IPS-15b (cell line): ENCODE measurements around the gene HEXB.
"Not testable (repeated sequence)": the region's sequence is repeated elsewhere in the genome, so short reads cannot be mapped to it uniquely, and the experiment has no call there.

ENCODE experiments used
- H3K27me3 ChIP-seq: one replicate; pipeline ENCODE4 v1.6.1; 2013; ENCODE audit warnings: low read length; ENCODE audit not compliant: control insufficient read depth, insufficient read depth
- H3K36me3 ChIP-seq: one replicate; pipeline ENCODE4 v1.6.1; 2013; ENCODE audit warnings: low read length; ENCODE audit not compliant: control insufficient read depth, insufficient read depth
- H3K4me1 ChIP-seq: one replicate; pipeline ENCODE4 v1.6.1; 2013; ENCODE audit warnings: mild to moderate bottlenecking, low read length; ENCODE audit not compliant: control insufficient read depth, insufficient read depth
- H3K4me3 ChIP-seq: one replicate; pipeline ENCODE4 v1.5.1; 2013; ENCODE audit warnings: low read depth, low read length
- H3K9ac ChIP-seq: one replicate; pipeline ENCODE4 v1.6.1; 2013; ENCODE audit warnings: low read depth, mild to moderate bottlenecking, low read length
- H3K9me3 ChIP-seq: one replicate; pipeline ENCODE4 v1.6.1; 2013; ENCODE audit warnings: mild to moderate bottlenecking, low read length; ENCODE audit not compliant: control insufficient read depth, insufficient read depth

The HEXB gene

DNA sequence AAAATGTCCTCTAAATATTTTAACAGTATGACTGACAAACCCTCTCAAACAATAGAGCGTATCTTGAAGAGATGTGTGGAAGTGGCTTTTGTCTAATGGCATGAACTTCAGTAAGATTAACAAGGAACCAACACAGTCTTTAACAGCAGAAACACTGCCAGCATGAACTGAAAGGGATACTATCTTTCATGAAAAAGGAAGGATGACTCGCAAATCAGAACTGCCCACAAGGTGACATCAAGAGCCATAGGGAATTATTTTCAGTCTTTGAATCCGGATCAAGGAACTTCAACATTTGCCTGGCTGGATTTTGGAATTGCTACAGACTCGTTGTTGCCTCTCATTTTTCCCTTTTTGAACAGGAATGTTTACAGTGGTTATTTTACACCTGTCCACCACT, 5.1 kb upstream of the HEXB start:
- no peaks in the 10 kb centered on the region for H3K4me1 ChIP-seq
- no peaks in the 10 kb centered on the region for H3K36me3 ChIP-seq
- no peaks in the 10 kb centered on the region for H3K9me3 ChIP-seq
- H3K4me3 ChIP-seq: no peak overlapping the region
- no peak overlapping the region for H3K9ac ChIP-seq
- no peaks in the 10 kb centered on the region for H3K27me3 ChIP-seq

DNA sequence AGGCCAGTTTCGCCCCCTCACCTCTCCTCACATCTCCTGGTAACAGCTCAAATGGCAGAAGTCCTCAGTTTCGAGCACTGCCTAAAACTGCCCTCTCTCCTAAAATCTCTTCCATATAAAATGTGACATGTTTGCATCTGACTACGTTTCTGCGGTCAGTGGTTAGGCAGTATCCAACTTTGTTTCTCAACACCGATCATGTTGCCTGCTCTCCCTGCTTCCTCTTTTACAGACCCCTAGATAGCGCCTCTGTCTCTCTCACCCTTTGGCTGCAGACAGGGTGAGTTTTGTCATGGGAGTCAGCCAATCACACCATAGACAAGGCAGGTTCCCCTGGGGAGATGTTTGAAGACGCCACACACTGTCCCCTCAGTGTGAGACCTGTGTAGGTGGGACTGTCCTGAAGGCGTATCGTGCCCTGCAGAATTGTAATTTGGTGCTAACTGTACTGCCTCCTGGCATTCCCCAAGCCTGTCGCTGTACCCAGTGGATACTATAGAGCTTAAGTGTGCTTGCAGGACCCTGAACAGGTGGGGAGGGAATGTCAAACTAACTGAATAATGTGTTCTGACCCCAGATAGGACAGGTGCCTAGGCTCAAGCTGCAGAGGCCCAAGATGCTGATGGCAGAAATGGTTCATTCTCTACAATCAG, 1.1 kb downstream of the HEXB start:
- Histone ChIP-seq H3K4me1 (peaks cover 5% of the 10 kb centered on the region), H3K9ac (peak overlapping the region; percentile 57), H3K27me3 (no peaks in the 10 kb centered on the region), H3K9me3 (no peaks in the 10 kb centered on the region), H3K4me3 (peak overlapping the region; percentile 88), H3K36me3 (no peaks in the 10 kb centered on the region)

GRCh38 chr5:74686962-74687751, 2.1 kb downstream of the HEXB start:
- Histone ChIP-seq H3K36me3 (no peaks in the 10 kb centered on the region), H3K4me3 (no peak overlapping the region), H3K4me1 (peaks cover 5% of the 10 kb centered on the region), H3K27me3 (no peaks in the 10 kb centered on the region), H3K9ac (no peak overlapping the region), H3K9me3 (no peaks in the 10 kb centered on the region)

DNA sequence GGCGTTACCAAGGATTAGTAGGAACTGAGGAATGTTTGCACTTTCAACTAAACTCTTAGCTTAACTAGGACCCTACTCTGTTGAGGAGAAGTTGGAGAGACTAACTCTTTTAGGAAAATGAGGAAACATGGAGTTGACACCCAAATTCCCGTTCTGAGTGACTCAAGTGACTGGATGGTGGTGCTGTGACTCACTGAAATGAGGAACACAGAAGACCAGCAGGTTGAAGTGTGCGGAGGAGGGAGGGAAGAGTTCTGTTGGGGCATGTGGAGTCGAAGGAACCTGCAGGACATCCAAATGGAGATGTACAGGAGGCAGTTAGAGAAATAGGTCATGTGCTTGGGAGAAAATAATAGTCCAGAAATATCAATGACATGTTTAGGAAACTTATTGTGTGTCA, 8.2 kb downstream of the HEXB start:
- no peak overlapping the region for H3K4me3 ChIP-seq
- H3K36me3 ChIP-seq: no peaks in the 10 kb centered on the region
- no peaks in the 10 kb centered on the region for H3K9me3 ChIP-seq
- H3K27me3 ChIP-seq: no peaks in the 10 kb centered on the region
- H3K9ac ChIP-seq: no peak overlapping the region
- no peaks in the 10 kb centered on the region for H3K4me1 ChIP-seq

GRCh38 chr5:74717596-74717995, 32.6 kb downstream of the HEXB start:
- Histone ChIP-seq H3K4me3 (no peak overlapping the region), H3K4me1 (no peaks in the 10 kb centered on the region), H3K9ac (no peak overlapping the region), H3K27me3 (no peaks in the 10 kb centered on the region), H3K36me3 (no peaks in the 10 kb centered on the region), H3K9me3 (no peaks in the 10 kb centered on the region)

DNA sequence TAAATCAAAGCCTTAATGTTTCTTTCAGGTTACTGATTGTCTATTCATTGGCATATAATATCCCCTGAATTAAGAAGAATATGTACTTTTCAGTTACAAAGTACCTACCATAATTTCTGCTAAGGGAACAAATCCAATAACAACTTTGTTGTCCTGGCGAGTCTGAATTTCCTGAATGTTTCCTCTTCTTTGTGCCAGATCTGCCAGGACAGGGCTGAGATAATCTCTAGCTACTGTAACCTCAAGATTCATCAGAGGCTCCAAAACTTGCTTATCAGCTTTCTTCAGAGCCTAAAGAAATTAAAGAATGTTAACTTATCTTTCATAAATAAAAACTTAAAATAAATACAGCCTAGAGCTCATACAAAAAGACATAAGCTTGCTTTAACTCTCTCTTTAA, 37.2 kb downstream of the HEXB start:
- Histone ChIP-seq H3K9ac (no peak overlapping the region), H3K9me3 (no peaks in the 10 kb centered on the region), H3K4me1 (no peaks in the 10 kb centered on the region), H3K4me3 (no peak overlapping the region), H3K36me3 (no peaks in the 10 kb centered on the region), H3K27me3 (no peaks in the 10 kb centered on the region)

DNA sequence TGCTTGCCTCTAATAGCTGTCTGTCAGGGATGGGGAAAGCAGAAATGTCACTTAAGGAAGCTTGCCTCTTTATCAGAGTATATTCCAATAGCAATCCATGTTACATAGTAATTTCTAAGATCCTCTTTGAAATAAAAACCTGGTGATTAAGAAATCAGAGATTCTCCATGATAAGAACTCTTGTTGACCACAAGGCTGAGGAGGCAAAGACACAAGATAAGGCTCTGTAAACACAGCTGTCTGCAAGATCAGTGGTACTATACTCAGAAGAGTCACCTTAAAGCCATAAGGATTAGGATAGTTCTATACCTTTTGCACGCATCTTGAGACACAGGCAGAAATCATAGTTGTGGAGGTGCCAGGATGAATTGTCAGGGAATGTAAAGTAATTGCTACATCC, 40.3 kb downstream of the HEXB start:
- Histone ChIP-seq H3K9me3 (no peaks in the 10 kb centered on the region), H3K4me3 (no peak overlapping the region), H3K9ac (no peak overlapping the region), H3K27me3 (no peaks in the 10 kb centered on the region), H3K36me3 (no peaks in the 10 kb centered on the region), H3K4me1 (no peaks in the 10 kb centered on the region)

- Histone ChIP-seq H3K4me3 (no peak overlapping the region), H3K36me3 (no peaks in the 10 kb centered on the region), H3K9me3 (no peaks in the 10 kb centered on the region), H3K4me1 (no peaks in the 10 kb centered on the region), H3K27me3 (no peaks in the 10 kb centered on the region), H3K9ac (no peak overlapping the region)
Observed at GRCh38 chr5:74736759-74737158, 51.7 kb downstream of the HEXB start.

DNA sequence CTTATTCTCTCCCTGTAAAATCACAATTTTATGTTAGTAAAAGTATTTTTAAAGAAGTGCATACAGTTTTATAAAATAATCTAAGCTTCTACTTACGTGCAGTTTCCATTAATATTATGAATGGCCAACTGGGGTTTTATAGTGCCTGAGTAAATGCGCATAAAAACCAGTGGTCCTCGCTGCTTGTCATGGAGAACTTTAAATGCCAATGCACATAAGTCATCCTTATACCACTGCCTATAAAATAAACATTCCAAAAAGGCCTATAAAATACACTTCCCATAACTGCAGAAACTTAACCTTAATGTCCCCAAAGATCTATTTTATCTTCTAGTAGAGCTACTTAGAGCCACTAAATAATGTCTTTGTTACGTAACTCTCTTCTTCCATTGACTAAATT, 53.4 kb downstream of the HEXB start:
- Histone ChIP-seq H3K36me3 (no peaks in the 10 kb centered on the region), H3K4me1 (no peaks in the 10 kb centered on the region), H3K4me3 (no peak overlapping the region)

GRCh38 chr5:74748742-74749141, 63.7 kb downstream of the HEXB start:
- not testable (repeated sequence) for H3K9ac ChIP-seq, H3K4me3 ChIP-seq, H3K9me3 ChIP-seq, H3K27me3 ChIP-seq, H3K36me3 ChIP-seq, H3K4me1 ChIP-seq

More for the DNA sequence above, 53.4 kb downstream of the HEXB start:
- Histone ChIP-seq H3K9me3 (no peaks in the 10 kb centered on the region), H3K27me3 (no peaks in the 10 kb centered on the region), H3K9ac (no peak overlapping the region)

DNA sequence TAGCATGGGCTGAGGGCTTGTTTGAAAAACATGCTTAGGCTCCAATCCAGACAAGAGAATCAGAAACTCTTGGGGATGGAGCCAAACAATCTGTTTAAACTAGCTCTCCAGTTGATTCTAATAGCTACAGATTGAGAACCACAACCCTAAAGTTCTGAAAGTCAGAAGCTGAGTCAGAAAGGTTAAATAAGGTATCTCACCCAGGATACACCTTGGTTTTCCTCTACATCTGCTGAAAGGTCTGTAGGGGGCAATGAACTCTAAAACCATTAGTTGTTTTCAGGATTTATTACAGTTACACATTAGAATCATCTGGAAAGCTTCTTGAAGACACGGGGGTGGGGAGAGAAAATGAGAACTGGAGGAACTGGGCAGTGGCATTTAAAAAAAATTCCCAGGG, 76.2 kb downstream of the HEXB start:
- Histone ChIP-seq H3K36me3 (peaks cover 6% of the 10 kb centered on the region), H3K9ac (no peak overlapping the region)

DNA sequence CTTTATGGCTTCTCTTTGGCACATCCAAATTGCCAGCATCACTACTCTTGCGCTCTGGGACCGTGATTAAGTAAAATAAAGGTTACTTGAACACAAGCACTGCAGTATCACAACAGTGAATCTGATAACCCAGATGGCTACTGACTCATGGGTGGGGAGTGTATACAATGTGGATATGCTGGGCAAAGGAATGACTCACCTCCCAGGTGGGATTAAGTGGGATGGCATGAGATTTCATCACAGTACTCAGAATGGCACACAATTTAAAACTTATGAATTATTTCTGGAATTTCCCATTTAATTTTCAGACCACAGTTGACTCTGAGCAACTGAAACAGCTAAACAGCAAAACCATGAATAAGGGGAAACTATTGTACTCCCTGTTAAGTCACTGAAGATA, 77.6 kb downstream of the HEXB start:
- Histone ChIP-seq H3K9me3 (no peaks in the 10 kb centered on the region), H3K9ac (no peak overlapping the region), H3K4me3 (no peak overlapping the region), H3K4me1 (no peaks in the 10 kb centered on the region), H3K36me3 (peaks cover 3% of the 10 kb centered on the region), H3K27me3 (no peaks in the 10 kb centered on the region)

More for the DNA sequence above, 76.2 kb downstream of the HEXB start:
- no peaks in the 10 kb centered on the region for H3K4me1 ChIP-seq
- H3K4me3 ChIP-seq: no peak overlapping the region
- no peaks in the 10 kb centered on the region for H3K27me3 ChIP-seq
- H3K9me3 ChIP-seq: no peaks in the 10 kb centered on the region
